ENCODE data around the gene GNRHR. TPM values are rescaled to one million over a fixed set of nuclear protein-coding genes. Genes with fewer than 3 reads are reported as not detected.

GNRHR gene, protein sequence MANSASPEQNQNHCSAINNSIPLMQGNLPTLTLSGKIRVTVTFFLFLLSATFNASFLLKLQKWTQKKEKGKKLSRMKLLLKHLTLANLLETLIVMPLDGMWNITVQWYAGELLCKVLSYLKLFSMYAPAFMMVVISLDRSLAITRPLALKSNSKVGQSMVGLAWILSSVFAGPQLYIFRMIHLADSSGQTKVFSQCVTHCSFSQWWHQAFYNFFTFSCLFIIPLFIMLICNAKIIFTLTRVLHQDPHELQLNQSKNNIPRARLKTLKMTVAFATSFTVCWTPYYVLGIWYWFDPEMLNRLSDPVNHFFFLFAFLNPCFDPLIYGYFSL
- not detected for total RNA-seq (ENCODE audit: unreplicated experiment)
- long read RNA-seq: 0 reads

DNA sequence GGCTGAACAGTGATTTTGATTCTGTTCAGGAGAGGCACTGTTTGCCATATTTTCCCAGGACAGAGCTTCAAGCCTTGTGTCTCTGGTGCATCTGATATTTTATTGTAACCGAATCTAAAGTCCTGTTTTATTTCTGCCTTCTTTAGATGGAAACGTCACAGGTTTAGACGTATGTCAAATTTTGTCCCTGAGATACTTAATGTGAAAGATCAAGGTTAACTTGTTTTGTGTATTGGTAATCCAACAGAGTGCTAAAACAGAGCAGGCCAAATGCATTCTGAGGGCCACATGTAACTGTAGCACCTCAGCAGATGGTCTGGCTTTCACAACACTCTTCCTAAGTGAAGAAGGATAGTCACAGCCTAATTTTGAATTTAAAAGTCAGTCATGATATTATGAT is at the start of gene GNRHR:
Gene GNRHR, minus strand, starts transcription at position 101 of the 400 bp plus-strand sequence. Its CDS starts 53 bp downstream, at position 48.
- no peaks in the 10 kb centered on the region for H3K36me3 Mint-ChIP-seq (ENCODE audit: low read depth, unreplicated experiment)
- H3K27ac Mint-ChIP-seq (ENCODE audit: unreplicated experiment): no peak within 1 kb of the TSS
- no peaks in the 10 kb centered on the region for H3K9me3 Mint-ChIP-seq (ENCODE audit: unreplicated experiment)
- H3K4me1 Mint-ChIP-seq (ENCODE audit: unreplicated experiment): peaks cover 10% of the 10 kb centered on the region
- no peaks in the 10 kb centered on the region for H3K27me3 Mint-ChIP-seq (ENCODE audit: unreplicated experiment)
- DNase-seq (ENCODE audit: low spot score): no peak
- no peak within 1 kb of the TSS for H3K4me3 Mint-ChIP-seq (ENCODE audit: unreplicated experiment)
- TF ChIP-seq, protein P1, sequence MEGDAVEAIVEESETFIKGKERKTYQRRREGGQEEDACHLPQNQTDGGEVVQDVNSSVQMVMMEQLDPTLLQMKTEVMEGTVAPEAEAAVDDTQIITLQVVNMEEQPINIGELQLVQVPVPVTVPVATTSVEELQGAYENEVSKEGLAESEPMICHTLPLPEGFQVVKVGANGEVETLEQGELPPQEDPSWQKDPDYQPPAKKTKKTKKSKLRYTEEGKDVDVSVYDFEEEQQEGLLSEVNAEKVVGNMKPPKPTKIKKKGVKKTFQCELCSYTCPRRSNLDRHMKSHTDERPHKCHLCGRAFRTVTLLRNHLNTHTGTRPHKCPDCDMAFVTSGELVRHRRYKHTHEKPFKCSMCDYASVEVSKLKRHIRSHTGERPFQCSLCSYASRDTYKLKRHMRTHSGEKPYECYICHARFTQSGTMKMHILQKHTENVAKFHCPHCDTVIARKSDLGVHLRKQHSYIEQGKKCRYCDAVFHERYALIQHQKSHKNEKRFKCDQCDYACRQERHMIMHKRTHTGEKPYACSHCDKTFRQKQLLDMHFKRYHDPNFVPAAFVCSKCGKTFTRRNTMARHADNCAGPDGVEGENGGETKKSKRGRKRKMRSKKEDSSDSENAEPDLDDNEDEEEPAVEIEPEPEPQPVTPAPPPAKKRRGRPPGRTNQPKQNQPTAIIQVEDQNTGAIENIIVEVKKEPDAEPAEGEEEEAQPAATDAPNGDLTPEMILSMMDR (IDR thresholded peaks at IDR 0.05; ENCODE audit: unreplicated experiment): no peak

DNA sequence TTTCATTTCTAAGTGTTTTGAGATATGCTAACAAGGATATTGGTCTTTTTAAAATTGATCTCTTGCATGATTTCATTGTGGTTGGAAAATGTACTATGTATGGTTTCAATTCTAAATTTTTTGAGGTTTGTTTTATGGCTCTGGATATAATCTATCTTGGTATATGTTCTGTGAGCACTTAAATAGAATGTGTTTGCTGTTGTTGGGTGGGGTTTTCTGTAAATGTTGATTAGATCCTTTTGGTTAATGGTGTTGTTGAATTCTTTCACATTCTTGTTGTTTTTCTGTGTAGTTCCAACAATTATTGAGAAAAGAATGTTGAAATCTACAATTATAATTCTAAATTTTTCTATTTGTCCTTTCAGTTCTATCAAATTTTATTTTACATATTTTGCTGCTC is 42.6 kb upstream of the GNRHR start:
- H3K9me3 Mint-ChIP-seq (ENCODE audit: unreplicated experiment): no peaks in the 10 kb centered on the region

DNA sequence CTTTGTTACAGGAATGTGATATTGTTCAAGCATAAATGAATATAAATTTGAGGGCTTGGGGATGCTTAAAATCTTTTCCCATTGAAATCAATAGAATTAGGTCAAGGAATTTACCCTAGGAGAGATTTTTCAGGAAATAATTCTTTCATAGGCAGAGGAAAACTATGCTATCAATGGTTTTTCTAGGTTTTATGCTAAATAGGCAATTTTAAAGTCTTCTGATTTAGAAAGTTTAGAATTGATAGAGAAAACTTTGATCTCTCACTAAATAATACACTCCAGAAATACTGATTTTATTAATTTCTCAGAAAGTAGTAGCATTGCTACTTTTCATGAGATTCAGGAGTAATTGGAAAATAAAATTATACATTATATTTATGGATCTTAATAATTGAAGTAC is 36.5 kb upstream of the GNRHR start:
- no peaks in the 10 kb centered on the region for H3K36me3 Mint-ChIP-seq (ENCODE audit: low read depth, unreplicated experiment)
- H3K9me3 Mint-ChIP-seq (ENCODE audit: unreplicated experiment): no peaks in the 10 kb centered on the region
- H3K4me1 Mint-ChIP-seq (ENCODE audit: unreplicated experiment): peaks cover 2% of the 10 kb centered on the region
- peaks cover 1% of the 10 kb centered on the region for H3K27me3 Mint-ChIP-seq (ENCODE audit: unreplicated experiment)
- H3K4me3 Mint-ChIP-seq (ENCODE audit: unreplicated experiment): no peak overlapping the region
- no peak for DNase-seq (ENCODE audit: low spot score)
- TF ChIP-seq, protein P1 (IDR thresholded peaks at IDR 0.05; ENCODE audit: unreplicated experiment): no peak
- no peak overlapping the region for H3K27ac Mint-ChIP-seq (ENCODE audit: unreplicated experiment)

More for the DNA sequence above, 42.6 kb upstream of the GNRHR start:
- H3K27ac Mint-ChIP-seq (ENCODE audit: unreplicated experiment): no peak overlapping the region
- H3K4me3 Mint-ChIP-seq (ENCODE audit: unreplicated experiment): no peak overlapping the region
- peaks cover under 1% of the 10 kb centered on the region for H3K27me3 Mint-ChIP-seq (ENCODE audit: unreplicated experiment)
- TF ChIP-seq, protein P1 (IDR thresholded peaks at IDR 0.05; ENCODE audit: unreplicated experiment): no peak
- no peak for DNase-seq (ENCODE audit: low spot score)
- no peaks in the 10 kb centered on the region for H3K36me3 Mint-ChIP-seq (ENCODE audit: low read depth, unreplicated experiment)
- peaks cover 3% of the 10 kb centered on the region for H3K4me1 Mint-ChIP-seq (ENCODE audit: unreplicated experiment)

DNA sequence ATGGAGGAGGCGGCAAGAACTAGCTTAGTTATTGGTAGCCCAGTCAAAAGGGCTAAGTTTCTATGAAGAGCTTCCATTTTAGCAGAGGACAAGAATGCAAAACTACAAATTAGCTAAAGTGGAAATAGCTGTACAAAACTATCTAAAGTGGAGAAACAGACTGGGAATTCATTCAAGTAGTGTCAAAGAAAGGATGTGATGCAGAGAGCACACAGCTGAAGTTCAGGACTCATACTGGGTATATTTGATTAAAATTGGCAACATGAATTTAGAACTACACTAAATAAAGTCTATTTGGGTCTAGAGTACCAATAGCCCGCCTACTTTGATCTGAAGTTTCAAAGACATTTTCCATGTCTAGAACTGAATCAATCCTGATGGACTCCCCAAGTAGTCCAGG is 33.1 kb upstream of the GNRHR start:
- Mint-ChIP-seq H3K9me3 (ENCODE audit: unreplicated experiment) (no peaks in the 10 kb centered on the region), H3K4me3 (ENCODE audit: unreplicated experiment) (no peak overlapping the region), H3K36me3 (ENCODE audit: low read depth, unreplicated experiment) (no peaks in the 10 kb centered on the region), H3K27ac (ENCODE audit: unreplicated experiment) (no peak overlapping the region), H3K27me3 (ENCODE audit: unreplicated experiment) (peaks cover 2% of the 10 kb centered on the region), H3K4me1 (ENCODE audit: unreplicated experiment) (no peaks in the 10 kb centered on the region)
- TF ChIP-seq, protein P1 (IDR thresholded peaks at IDR 0.05; ENCODE audit: unreplicated experiment): no peak
- DNase-seq (ENCODE audit: low spot score): no peak

DNA sequence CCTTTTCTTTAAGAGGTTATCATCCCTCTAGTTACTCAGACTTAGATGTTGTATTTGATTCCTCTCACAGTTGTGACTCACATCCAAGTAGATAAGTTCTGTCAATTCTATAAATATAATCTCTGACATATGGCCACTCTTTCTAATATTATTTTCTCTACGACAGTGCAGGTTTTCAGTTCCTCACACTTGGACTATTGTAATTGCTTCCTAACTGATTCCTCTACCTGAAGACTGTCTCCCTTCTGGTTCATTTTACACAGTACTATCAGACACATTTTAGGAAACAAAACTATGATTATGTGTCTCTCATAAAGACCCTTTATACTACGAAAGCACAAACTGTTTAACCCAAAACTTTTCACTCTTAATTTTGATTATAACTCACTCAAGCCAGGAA is 31.3 kb upstream of the GNRHR start:
- H3K9me3 Mint-ChIP-seq (ENCODE audit: unreplicated experiment): no peaks in the 10 kb centered on the region
- TF ChIP-seq, protein P1 (IDR thresholded peaks at IDR 0.05; ENCODE audit: unreplicated experiment): no peak
- no peak overlapping the region for H3K4me3 Mint-ChIP-seq (ENCODE audit: unreplicated experiment)
- peaks cover 2% of the 10 kb centered on the region for H3K27me3 Mint-ChIP-seq (ENCODE audit: unreplicated experiment)
- H3K27ac Mint-ChIP-seq (ENCODE audit: unreplicated experiment): no peak overlapping the region
- H3K4me1 Mint-ChIP-seq (ENCODE audit: unreplicated experiment): peaks cover 4% of the 10 kb centered on the region
- no peaks in the 10 kb centered on the region for H3K36me3 Mint-ChIP-seq (ENCODE audit: low read depth, unreplicated experiment)
- no peak for DNase-seq (ENCODE audit: low spot score)

Measured in endothelial cell (in vitro differentiated cells).